Fibroblast of peridontal ligament (primary cell): ENCODE results near the gene SNED1.
A peak's percentile ranks its signal among the peaks of the same experiment; 100 is the strongest.

Experiments
- DNase-seq: peaks from one replicate; pipeline ENCODE4 v3.0.0-alpha.2; 2010; ENCODE audit errors: extremely low read depth

Gene SNED1

DNA sequence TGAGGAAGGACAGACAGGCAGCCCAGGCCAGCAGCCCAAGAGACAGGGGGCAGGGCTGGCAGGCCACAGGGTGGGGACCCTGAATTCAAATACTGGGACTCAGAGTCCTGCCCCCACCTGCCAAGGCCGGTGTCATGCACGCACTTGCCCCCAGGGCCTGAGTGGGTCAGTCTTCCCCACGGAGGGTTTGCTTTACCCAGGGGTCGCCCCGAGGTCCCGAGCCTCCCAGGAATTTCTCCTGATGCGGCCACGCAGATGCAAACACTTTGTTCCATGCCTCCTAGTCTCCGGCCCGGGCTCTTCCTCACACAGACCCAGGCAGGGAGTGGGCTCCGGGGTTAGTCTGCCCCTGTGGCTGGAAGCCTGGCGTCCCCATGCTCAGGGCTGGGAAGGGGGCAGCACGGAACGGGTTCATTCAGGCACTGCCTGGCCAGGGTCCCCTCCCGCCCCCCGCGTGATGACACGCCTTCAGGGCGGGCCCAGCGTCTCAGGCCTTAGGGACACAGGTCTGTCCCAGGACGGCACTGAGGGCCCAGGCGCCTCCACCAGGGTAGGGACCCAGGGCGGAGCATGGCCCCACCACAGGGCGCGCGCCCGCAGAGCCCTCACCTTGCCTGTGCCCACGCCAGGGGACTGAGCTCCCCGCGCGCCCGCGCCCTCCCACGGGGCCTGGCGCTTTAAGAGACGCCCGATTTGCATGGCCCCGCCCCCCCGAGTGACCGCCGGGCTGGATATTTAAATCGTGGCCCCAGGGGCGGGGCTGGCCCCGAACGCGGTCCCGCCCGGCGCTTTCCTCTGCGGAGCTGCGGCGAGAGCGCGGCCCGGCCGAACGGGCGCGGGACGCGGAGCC, at the start of gene SNED1:
Gene SNED1 (plus strand): TSS at position 763 of the 850 bp plus-strand sequence. CDS start 220 bp downstream, outside the sequence.
- DNase-seq = peak; percentile 71

DNA sequence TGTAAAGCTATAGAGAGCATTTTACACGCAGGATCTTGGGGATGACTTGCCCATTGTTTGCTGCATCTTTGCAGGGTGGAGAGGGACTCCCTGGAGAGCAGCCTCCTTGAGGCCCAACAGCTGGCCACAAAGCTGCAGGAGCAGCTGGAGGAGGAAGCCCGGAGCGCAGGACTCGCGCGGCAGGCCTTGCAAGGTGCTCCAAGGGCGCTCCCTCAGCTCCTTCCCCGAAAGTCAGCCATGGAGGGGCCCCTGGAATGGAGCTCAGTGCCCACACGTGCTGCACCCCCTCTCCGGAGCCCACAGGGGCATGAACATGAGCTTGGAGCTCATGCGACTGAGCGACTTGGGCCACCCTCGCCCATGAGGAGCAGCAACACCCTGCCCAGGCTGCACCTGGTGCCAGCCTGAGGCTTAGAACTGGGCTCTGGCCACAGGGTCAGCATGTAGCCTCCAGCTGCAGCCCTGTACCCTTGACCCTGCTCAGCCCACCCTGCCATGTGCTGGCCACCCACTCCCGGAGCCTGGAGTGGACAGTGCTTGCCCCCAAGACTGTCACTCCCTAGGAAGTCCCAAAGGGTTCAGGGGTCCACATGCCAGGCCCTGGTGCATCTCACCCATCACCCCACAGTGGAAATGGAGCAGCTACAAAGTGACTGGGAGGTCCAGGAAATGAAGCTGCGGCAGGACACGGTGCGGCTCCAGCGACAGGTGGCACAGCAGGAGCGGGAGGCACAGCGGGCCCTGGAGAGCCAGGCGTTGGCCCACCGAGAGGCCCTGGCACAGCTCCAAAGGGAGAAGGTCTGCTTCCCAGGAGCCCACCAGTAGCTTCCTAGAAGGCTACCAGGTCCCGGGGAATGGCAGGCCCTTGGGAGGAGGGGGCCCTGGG, 49.3 kb upstream of the SNED1 start:
- DNase-seq = no peak

- no peak for DNase-seq
Observed at GRCh38 chr2:240949791-240950705, 48.4 kb upstream of the SNED1 start.

GRCh38 chr2:240951045-240951594, 47.3 kb upstream of the SNED1 start:
- no peak for DNase-seq

GRCh38 chr2:240952496-240953246, 45.7 kb upstream of the SNED1 start:
- DNase-seq = no peak

- no peak for DNase-seq
Observed at GRCh38 chr2:240953426-240954410, 44.7 kb upstream of the SNED1 start.

- no peak for DNase-seq
Observed at GRCh38 chr2:240954436-240955305, 43.7 kb upstream of the SNED1 start.

GRCh38 chr2:240955306-240956170, 42.9 kb upstream of the SNED1 start:
- no peak for DNase-seq

- DNase-seq = no peak
Observed at GRCh38 chr2:240956171-240956934, 42.1 kb upstream of the SNED1 start.

- DNase-seq = no peak
Observed at GRCh38 chr2:240956935-240957655, 41.3 kb upstream of the SNED1 start.

DNA sequence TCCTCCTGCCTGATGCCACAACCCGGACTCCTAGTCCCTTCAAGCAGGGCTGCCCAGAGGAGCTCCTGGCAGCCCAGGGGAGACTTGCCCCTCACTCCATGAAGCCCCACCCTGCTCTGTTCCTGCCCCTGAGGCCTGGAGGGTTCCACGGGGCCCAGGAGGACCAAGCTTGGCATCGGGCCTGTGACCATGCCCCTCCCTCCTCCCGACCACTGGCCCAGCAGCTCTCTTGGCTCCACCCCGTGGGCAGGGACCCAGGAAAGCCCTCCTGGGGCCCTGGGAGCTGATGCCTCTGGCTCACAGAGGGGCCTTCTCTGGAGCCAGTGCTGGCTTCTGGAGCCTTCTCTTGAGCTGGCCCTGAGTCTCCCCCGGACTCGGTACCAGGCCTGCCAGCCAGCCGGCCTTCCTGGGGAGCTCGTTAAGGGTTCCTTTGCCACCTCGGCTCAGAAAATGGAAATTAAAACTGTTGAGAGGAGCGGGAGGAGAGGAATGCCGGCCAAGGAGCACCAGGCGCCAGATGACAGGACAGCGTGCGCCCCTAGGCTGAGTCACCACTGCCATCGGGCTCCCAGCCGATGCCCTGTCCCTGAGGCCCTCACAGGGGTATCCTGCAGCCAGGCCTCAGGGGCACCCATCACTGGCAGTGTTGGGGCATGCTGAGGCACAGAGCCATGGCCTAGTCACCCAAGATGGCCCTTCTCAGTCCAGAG, 40.6 kb upstream of the SNED1 start:
- peak; percentile 25 for DNase-seq

DNA sequence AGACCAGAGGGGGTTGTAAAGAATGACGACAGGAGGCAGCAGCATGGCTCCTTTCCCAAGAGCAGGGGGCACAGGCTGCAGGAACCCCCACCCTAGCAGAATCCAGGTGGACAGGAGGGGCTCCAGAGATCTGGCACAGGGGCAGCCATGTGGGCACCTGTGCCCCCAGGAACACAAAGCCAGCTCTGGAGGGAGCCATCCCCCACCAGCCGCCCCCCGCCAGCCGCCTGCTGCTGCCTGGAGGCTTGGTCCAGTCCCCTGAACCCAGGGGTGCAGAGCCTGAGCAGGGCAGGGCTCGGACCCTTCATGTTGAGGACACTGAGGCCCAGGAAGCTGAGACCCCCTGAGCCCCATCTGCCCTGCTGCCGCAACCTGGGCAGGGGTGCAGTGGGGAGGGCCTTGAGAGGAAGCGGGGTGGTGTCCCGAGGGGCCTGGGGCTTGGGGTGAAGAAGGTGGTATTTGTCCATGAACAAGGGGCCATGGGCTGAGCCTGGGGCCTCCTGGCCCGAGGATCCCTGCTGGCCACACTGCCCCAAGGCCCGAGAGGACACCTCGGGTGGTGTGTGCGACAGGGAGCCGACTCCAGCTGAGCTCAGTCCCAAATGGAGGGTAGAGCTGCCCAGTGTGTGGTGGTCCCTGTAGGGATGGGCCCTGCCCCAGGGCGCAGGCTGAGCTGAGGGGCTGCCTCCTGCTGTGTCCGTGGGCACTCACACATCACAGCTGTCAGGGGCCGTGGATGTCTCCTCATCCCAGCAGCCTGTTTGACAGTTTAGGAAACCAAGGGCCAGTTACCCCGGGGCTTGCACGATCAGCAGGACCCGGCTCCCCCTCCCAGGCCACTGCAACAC, 39.8 kb upstream of the SNED1 start:
- no peak for DNase-seq

- no peak for DNase-seq
Observed at GRCh38 chr2:240959214-240959940, 39.0 kb upstream of the SNED1 start.

- DNase-seq = no peak
Observed at GRCh38 chr2:240959941-240960308, 38.5 kb upstream of the SNED1 start.
